Measurements from ENCODE around the gene AVL9.

DNA sequence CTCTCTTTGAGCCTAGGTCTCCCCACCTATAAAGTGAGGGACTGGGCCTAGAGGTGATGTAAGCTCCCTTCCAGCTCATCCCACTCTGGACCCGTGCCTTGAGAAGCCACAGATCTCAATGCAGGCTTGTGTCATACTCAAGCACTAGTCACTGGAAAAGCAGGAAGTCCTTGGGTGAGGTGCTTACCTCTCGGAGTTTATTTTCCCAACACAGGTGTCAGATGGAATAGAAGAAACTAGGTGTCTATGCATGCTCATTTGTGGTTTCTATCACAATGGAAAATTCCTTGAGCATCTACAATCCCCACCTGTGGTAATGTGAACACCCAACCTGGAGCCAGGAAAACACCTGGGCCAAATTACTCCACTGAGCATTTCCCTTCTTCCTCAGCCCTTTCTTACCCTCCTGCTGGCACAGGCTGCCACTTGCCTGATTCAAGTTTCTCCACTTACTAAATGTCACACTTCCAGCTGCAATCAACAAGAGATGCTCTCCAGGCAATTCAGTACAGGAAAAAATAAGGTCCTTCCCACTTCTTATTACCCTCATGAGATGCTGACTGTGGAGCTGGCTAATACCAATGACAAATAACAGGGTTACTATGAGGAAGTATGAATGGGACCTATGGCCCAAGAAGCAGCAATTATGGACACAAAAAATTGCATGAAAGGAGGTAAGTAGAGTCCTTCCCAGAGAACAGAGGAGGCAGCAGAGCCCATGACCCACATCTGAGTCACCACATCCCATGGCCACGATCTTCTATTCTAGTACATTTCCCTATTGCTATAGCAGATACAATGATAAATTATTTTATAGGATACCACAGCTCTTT is 18.3 kb upstream of the AVL9 start:
- TF ChIP-seq, protein P1, sequence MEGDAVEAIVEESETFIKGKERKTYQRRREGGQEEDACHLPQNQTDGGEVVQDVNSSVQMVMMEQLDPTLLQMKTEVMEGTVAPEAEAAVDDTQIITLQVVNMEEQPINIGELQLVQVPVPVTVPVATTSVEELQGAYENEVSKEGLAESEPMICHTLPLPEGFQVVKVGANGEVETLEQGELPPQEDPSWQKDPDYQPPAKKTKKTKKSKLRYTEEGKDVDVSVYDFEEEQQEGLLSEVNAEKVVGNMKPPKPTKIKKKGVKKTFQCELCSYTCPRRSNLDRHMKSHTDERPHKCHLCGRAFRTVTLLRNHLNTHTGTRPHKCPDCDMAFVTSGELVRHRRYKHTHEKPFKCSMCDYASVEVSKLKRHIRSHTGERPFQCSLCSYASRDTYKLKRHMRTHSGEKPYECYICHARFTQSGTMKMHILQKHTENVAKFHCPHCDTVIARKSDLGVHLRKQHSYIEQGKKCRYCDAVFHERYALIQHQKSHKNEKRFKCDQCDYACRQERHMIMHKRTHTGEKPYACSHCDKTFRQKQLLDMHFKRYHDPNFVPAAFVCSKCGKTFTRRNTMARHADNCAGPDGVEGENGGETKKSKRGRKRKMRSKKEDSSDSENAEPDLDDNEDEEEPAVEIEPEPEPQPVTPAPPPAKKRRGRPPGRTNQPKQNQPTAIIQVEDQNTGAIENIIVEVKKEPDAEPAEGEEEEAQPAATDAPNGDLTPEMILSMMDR (IDR thresholded peaks at IDR 0.05) = no peak
- TF ChIP-seq EP300 (IDR thresholded peaks at IDR 0.05) = no peak
- TF ChIP-seq POLR2A (IDR thresholded peaks at IDR 0.05) = no peak
- no peak for TF ChIP-seq POLR2AphosphoS5 (IDR thresholded peaks at IDR 0.05)

All from sigmoid colon (tissue), 4 donors.